GM18526 (cell line): Measurements from ENCODE around the gene GIPR.

ENCODE experiments used
- POLR2A ChIP-seq: IDR thresholded peaks from 3 replicates; pipeline ENCODE4 v1.6.1; 2011; ENCODE audit not compliant: insufficient read length; ENCODE audit errors: extremely low read depth

GIPR gene

GRCh38 chr19:45643024-45643926 lies 24.7 kb upstream of the GIPR start:
- no peak for TF ChIP-seq POLR2A

- TF ChIP-seq POLR2A, result no peak
Measured at GRCh38 chr19:45643927-45644771, 23.9 kb upstream of the GIPR start.

- TF ChIP-seq POLR2A, result no peak
Measured at GRCh38 chr19:45645068-45645630, 22.9 kb upstream of the GIPR start.

- no peak for TF ChIP-seq POLR2A
Measured at GRCh38 chr19:45645631-45646344, 22.2 kb upstream of the GIPR start.

GRCh38 chr19:45646345-45646698 lies 21.7 kb upstream of the GIPR start:
- no peak for TF ChIP-seq POLR2A

- TF ChIP-seq POLR2A, result no peak
Measured at GRCh38 chr19:45650722-45651121, 17.3 kb upstream of the GIPR start.

GRCh38 chr19:45653634-45654033 lies 14.4 kb upstream of the GIPR start:
- TF ChIP-seq POLR2A, result no peak

GRCh38 chr19:45655073-45655472 lies 12.9 kb upstream of the GIPR start:
- TF ChIP-seq POLR2A, result no peak

GRCh38 chr19:45657520-45658167 lies 10.4 kb upstream of the GIPR start:
- no peak for TF ChIP-seq POLR2A

GRCh38 chr19:45659096-45659729 lies 8.8 kb upstream of the GIPR start:
- TF ChIP-seq POLR2A, result no peak

- TF ChIP-seq POLR2A, result no peak
Measured at GRCh38 chr19:45660636-45661035, 7.4 kb upstream of the GIPR start.

- TF ChIP-seq POLR2A, result no peak
Measured at GRCh38 chr19:45663800-45664199, 4.2 kb upstream of the GIPR start.

GRCh38 chr19:45664575-45664974 lies 3.4 kb upstream of the GIPR start:
- no peak for TF ChIP-seq POLR2A

GRCh38 chr19:45668342-45668871 lies 386 bp downstream of the GIPR start:
- no peak for TF ChIP-seq POLR2A
